GM12873 (cell line): ENCODE data around the gene STXBP6.

ENCODE experiments used
- TF ChIP-seq, protein P1 (sequence below): IDR thresholded peaks from 2 replicates; pipeline ENCODE4 v1.5.1; 2012; ENCODE audit warnings: low read depth, mild to moderate bottlenecking, moderate library complexity, low read length, control low read depth; ENCODE audit not compliant: insufficient read depth; ENCODE audit errors: missing control alignments

STXBP6 gene

DNA sequence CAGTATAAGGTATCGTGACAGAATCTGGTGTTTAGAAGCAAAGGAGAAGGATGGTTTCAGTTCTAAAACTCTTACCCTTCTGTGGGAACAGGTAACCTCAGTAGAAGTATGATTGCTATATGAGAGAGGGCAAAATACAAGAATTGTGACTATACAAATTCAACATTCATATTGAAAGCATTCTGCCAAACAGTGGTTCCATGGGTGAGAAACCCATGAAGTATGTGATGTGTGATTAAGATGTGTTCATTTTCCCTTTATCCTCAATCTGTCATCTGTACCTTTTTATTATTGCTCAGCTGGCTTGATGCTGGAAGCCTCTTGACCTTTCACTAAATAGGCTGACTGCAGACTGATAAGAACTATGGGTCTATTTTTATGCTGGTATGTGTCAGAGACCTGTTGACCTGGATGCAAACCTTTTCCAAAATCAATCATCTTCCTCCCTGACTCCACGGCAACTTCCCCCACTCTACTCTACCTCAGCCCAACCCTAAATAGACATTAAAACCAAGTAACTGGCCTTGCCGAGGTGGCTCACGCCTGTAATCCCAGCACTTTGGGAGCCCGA, 109.6 kb downstream of the STXBP6 start:
- TF ChIP-seq, protein P1, sequence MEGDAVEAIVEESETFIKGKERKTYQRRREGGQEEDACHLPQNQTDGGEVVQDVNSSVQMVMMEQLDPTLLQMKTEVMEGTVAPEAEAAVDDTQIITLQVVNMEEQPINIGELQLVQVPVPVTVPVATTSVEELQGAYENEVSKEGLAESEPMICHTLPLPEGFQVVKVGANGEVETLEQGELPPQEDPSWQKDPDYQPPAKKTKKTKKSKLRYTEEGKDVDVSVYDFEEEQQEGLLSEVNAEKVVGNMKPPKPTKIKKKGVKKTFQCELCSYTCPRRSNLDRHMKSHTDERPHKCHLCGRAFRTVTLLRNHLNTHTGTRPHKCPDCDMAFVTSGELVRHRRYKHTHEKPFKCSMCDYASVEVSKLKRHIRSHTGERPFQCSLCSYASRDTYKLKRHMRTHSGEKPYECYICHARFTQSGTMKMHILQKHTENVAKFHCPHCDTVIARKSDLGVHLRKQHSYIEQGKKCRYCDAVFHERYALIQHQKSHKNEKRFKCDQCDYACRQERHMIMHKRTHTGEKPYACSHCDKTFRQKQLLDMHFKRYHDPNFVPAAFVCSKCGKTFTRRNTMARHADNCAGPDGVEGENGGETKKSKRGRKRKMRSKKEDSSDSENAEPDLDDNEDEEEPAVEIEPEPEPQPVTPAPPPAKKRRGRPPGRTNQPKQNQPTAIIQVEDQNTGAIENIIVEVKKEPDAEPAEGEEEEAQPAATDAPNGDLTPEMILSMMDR: no peak

DNA sequence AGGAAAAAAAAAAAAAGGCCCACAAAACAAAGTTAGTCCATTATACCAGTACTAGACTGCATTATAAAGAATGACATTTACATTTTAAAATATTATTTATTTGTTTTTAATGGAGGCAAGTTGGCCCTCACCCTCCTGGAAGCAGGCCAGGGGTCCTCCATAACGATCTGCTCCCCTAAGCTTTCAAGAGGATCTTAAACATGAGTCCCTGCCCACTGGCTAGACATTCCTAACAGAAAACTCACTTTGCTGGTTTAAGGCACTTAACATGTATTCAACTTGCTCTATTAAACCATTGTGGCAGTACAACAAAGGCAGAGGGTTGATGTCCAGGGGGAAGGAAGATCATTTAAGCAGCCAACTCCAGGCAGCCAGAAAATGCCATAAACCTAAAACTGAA, 111.4 kb downstream of the STXBP6 start:
- TF ChIP-seq, protein P1: no peak

DNA sequence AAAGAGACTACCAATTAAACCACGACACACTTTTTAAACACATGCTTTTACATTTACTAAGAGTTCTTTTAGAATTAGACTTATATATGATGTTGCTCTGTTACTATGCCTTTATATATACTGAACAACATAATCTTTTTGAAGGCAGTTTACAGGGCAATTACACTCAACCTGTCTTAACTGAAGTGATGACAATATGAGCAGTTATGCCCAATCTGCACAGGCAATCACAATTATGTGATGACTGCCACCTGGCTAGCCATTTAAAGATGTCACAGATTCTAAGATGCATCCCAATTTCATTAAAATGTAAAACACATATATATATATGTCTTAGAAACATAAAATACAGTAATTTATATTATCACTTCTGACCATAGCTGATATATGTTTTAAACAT, 112.6 kb downstream of the STXBP6 start:
- TF ChIP-seq, protein P1: no peak

DNA sequence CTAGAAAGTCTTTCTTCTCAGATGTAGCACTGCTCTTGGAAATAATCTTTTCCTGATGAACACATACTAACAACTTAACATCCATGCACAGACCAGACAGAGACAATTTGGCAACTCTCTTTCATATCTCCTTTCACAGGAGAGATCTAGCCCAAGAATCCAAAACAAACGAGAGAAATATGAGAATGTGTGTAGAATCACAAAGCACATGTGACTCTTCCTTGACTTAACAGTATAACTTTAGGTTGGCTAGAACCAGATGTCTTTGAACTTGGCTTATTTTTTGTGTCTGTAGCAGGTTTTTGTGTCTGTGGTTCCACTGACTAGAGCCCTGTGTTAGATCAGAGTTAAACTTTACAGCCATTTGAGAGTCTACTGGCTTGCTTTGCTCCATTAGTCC, 114.2 kb downstream of the STXBP6 start:
- TF ChIP-seq, protein P1: no peak

DNA sequence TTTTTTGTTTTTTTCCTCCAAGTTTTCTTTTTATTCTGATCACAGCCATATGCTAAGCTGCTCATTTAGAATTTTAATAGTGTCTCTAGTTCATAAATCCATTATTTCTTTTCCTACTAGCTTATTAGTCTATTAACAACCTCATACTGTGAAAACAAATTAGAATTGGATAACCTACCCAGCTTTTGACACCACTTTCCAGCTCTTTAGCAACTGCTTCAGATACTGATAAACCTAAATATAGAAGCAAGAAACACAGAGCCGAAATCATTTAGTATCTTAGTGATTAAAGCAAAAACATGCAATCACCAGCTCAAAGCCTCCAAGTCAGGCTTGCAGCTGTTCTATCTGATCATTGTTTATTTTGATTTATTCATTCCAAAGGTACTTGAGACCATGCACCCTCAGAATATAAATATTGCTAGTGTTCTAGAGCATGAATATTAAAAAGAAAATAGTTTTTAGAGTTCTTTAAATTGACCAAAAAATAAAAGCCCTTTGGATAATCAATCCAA, 121.5 kb downstream of the STXBP6 start:
- TF ChIP-seq, protein P1: no peak

DNA sequence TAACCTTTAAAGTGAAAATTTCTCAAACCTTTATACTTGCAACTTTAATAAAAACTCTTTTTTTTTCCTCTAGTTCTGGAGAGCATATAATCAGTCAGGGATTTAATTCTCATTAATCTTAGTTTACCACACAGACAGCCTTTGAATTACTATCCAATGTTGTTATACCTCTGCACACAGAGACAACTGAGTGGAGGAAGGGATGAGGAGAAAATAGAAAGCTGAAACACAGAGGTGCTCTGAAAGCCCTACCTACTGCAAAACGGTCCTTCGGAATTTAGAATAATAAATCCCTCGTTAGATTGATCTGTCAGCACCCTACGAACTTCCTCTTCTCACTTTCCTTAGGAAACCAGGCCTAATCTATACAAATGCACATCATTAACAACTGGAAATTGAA, 122.1 kb downstream of the STXBP6 start:
- TF ChIP-seq, protein P1: no peak

DNA sequence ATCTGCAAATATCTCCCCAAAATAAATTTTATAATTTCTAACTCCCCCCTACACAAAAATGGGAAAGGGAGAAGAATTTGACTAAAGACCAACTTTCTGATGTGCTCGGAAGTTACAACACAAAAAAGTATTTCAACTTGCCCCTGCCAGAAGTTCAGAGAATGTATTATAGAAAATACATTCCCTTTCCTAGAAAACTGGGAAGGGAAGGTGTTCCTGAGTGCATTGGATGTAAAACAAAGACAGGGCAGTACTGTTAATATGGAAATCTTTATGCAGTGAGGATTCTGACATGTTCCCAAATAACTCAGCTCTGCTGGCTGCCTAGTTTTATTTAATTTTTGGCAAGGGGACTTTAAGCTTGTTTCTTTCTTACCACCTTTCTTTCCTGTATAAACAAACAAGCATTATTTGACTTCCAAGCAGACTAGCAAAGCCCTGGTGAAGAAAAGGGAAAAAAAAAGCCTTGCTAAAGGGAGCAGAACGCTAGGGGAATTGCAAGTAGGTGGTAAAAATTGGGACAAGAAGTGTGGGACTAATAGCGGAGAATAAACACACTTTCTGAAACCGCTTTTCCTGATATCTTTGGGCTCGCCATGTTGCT, 124.1 kb downstream of the STXBP6 start:
- TF ChIP-seq, protein P1: no peak
